ENCODE measurements around the gene MAST4.

MAST4 gene

GRCh38 chr5:67190410-67190809 lies 594.2 kb downstream of the MAST4 start:
- CTCF ChIA-PET = no interaction called here
- POLR2A ChIA-PET = no interaction called here
- Histone ChIP-seq H3K36me3 (ENCODE audit: control insufficient read depth in 2 of 2, insufficient read depth in 1 of 2, low read length in 2 of 2) (no peaks in the 10 kb centered on the region), H3K27ac (ENCODE audit: extremely low read depth, low read depth, low read length) (no peak overlapping the region), H3K4me3 (ENCODE audit: low read depth, low read length) (no peak overlapping the region), H3K4me1 (ENCODE audit: control insufficient read depth, insufficient read depth, low read length) (no peaks in the 10 kb centered on the region), H3K9me3 (ENCODE audit: control insufficient read depth, insufficient read depth, low read depth, low read length) (no peaks in the 10 kb centered on the region)
- no peak for TF ChIP-seq ZNF423 (tag by site-specific recombination; IDR thresholded peaks at IDR 0.05)
- TF ChIP-seq ZNF521 (tag by site-specific recombination; IDR thresholded peaks at IDR 0.05) = no peak
- TF ChIP-seq GLIS2 (tag by site-specific recombination; IDR thresholded peaks at IDR 0.05) = no peak
- no peak for TF ChIP-seq OSR2 (tag by site-specific recombination; IDR thresholded peaks at IDR 0.05)
- no peak for TF ChIP-seq ZNF621 (tag by site-specific recombination; IDR thresholded peaks at IDR 0.05)

- no peaks in the 10 kb centered on the region for H3K4me1 ChIP-seq (ENCODE audit: control insufficient read depth, insufficient read depth, low read length)
- ChIA-PET POLR2A (no interaction called here), CTCF (no interaction called here)
- H3K9me3 ChIP-seq (ENCODE audit: control insufficient read depth, insufficient read depth, low read depth, low read length) = no peaks in the 10 kb centered on the region
- no peaks in the 10 kb centered on the region for H3K36me3 ChIP-seq (ENCODE audit: control insufficient read depth in 2 of 2, insufficient read depth in 1 of 2, low read length in 2 of 2)
- H3K4me3 ChIP-seq (ENCODE audit: low read depth, low read length) = no peak overlapping the region
- no peak overlapping the region for H3K27ac ChIP-seq (ENCODE audit: extremely low read depth, low read depth, low read length)
- TF ChIP-seq BCL6B (tag by site-specific recombination; IDR thresholded peaks at IDR 0.05) (0 out of 2 replicates have a peak, but pooled peaks have one; percentile 50), ZNF600 (tag by site-specific recombination; IDR thresholded peaks at IDR 0.05) (no peak)
Measured at GRCh38 chr5:67190861-67191260, 594.7 kb downstream of the MAST4 start.

GRCh38 chr5:67192719-67193438 lies 596.7 kb downstream of the MAST4 start:
- H3K4me3 ChIP-seq (ENCODE audit: low read depth, low read length) = no peak overlapping the region
- no peaks in the 10 kb centered on the region for H3K9me3 ChIP-seq (ENCODE audit: control insufficient read depth, insufficient read depth, low read depth, low read length)
- TF ChIP-seq OSR2 (tag by site-specific recombination; IDR thresholded peaks at IDR 0.05) (no peak), PATZ1 (tag by site-specific recombination; IDR thresholded peaks at IDR 0.05) (no peak), SALL2 (tag by site-specific recombination; IDR thresholded peaks at IDR 0.05; ENCODE audit: borderline replicate concordance) (no peak), YY1 (tag by site-specific recombination; IDR thresholded peaks at IDR 0.05) (no peak), ZFP41 (tag by site-specific recombination; IDR thresholded peaks at IDR 0.05; ENCODE audit: borderline replicate concordance) (no peak), ZNF837 (tag by site-specific recombination; IDR thresholded peaks at IDR 0.05) (no peak), ZBTB10 (tag by site-specific recombination; IDR thresholded peaks at IDR 0.05) (no peak), TCF7L2 (IDR thresholded peaks at IDR 0.05; ENCODE audit: borderline replicate concordance, low read depth, low read length) (no peak), ZBTB17 (tag by site-specific recombination; IDR thresholded peaks at IDR 0.05) (no peak), ZNF610 (tag by site-specific recombination; IDR thresholded peaks at IDR 0.05; ENCODE audit: borderline replicate concordance) (no peak), ZNF654 (tag by site-specific recombination; IDR thresholded peaks at IDR 0.05; ENCODE audit: low read depth) (no peak), KLF7 (tag by site-specific recombination; IDR thresholded peaks at IDR 0.05; ENCODE audit: borderline replicate concordance) (no peak), ZNF600 (tag by site-specific recombination; IDR thresholded peaks at IDR 0.05) (no peak), EGR2 (tag by site-specific recombination; IDR thresholded peaks at IDR 0.05; ENCODE audit: low read depth) (no peak)
- H3K4me1 ChIP-seq (ENCODE audit: control insufficient read depth, insufficient read depth, low read length) = no peaks in the 10 kb centered on the region
- H3K36me3 ChIP-seq (ENCODE audit: control insufficient read depth in 2 of 2, insufficient read depth in 1 of 2, low read length in 2 of 2) = no peaks in the 10 kb centered on the region
- ChIA-PET CTCF (no interaction called here), POLR2A (no interaction called here)
- no peak overlapping the region for H3K27ac ChIP-seq (ENCODE audit: extremely low read depth, low read depth, low read length)
